HUDEP-2 (cell line): ENCODE measurements around the gene TCAF2.
"Not testable (repeated sequence)": the region's sequence is repeated elsewhere in the genome, so short reads cannot be mapped to it uniquely, and the experiment has no call there.

Experiments
- DNase-seq, 76 experiments: peaks; one replicate each; lab custom pipeline; 2025; ENCODE audit not compliant: unreplicated experiment in 76 of 76; lab: John Stamatoyannopoulos, UW

TCAF2 gene

GRCh38 chr7:143620646-143621045, at the start of gene TCAF2:
Gene TCAF2 (plus strand): TSS chr7:143620974.
- DNase-seq: not testable (repeated sequence)

- not testable (repeated sequence) for DNase-seq
Measured at GRCh38 chr7:143571501-143571900, 49.3 kb upstream of the TCAF2 start, which contains the start of gene CTAGE15. Gene CTAGE15 (plus strand): TSS chr7:143571801. CDS start chr7:143571818, 17 bp downstream.

- DNase-seq: not testable (repeated sequence)
Measured at GRCh38 chr7:143588183-143588582, 32.6 kb upstream of the TCAF2 start.

GRCh38 chr7:143589897-143590296, 30.9 kb upstream of the TCAF2 start:
- not testable (repeated sequence) for DNase-seq

- DNase-seq: not testable (repeated sequence)
Measured at GRCh38 chr7:143598086-143598485, 22.7 kb upstream of the TCAF2 start.

GRCh38 chr7:143603549-143603948, 17.2 kb upstream of the TCAF2 start:
- not testable (repeated sequence) for DNase-seq

- not testable (repeated sequence) for DNase-seq
Measured at GRCh38 chr7:143606088-143606487, 14.7 kb upstream of the TCAF2 start.

GRCh38 chr7:143615545-143615944, 5.2 kb upstream of the TCAF2 start:
- not testable (repeated sequence) for DNase-seq

GRCh38 chr7:143617204-143617603, 3.6 kb upstream of the TCAF2 start:
- not testable (repeated sequence) for DNase-seq

GRCh38 chr7:143620058-143620457, 716 bp upstream of the TCAF2 start:
- not testable (repeated sequence) for DNase-seq

GRCh38 chr7:143621175-143621574, 401 bp downstream of the TCAF2 start:
- not testable (repeated sequence) for DNase-seq

- DNase-seq: not testable (repeated sequence)
Measured at GRCh38 chr7:143622130-143622529, 1.4 kb downstream of the TCAF2 start.

- DNase-seq: not testable (repeated sequence)
Measured at GRCh38 chr7:143630653-143631052, 9.9 kb downstream of the TCAF2 start.

- not testable (repeated sequence) for DNase-seq
Measured at GRCh38 chr7:143632506-143632905, 11.7 kb downstream of the TCAF2 start.

- not testable (repeated sequence) for DNase-seq
Measured at GRCh38 chr7:143633013-143633618, 12.3 kb downstream of the TCAF2 start.

- DNase-seq: not testable (repeated sequence)
Measured at GRCh38 chr7:143635364-143636240, 14.8 kb downstream of the TCAF2 start.

GRCh38 chr7:143639372-143639771, 18.6 kb downstream of the TCAF2 start:
- not testable (repeated sequence) for DNase-seq

GRCh38 chr7:143640528-143641189, 19.9 kb downstream of the TCAF2 start:
- not testable (repeated sequence) for DNase-seq

GRCh38 chr7:143646598-143646997, 25.8 kb downstream of the TCAF2 start:
- not testable (repeated sequence) for DNase-seq

GRCh38 chr7:143649902-143650301, 29.1 kb downstream of the TCAF2 start:
- DNase-seq: not testable (repeated sequence)

GRCh38 chr7:143650447-143650846, 29.7 kb downstream of the TCAF2 start:
- DNase-seq: not testable (repeated sequence)
